HEK293 (cell line): ENCODE measurements around the gene CHKA.

Experiments used
- GLI2 ChIP-seq: fragments of 450-650 bp; formaldehyde crosslinking; IDR thresholded peaks from 2 replicates; pipeline ENCODE4; 2017; ENCODE audit warnings: missing biosample characterization, missing genetic modification characterization, low read depth, borderline replicate concordance
- MYNN ChIP-seq: fragments of 450-650 bp; formaldehyde crosslinking; IDR thresholded peaks from 2 replicates; pipeline ENCODE4 v1.5.1; 2016; ENCODE audit warnings: missing biosample characterization, missing genetic modification characterization, borderline replicate concordance
- ZBTB21 ChIP-seq: fragments of 450-650 bp; formaldehyde crosslinking; IDR thresholded peaks from 2 replicates; pipeline ENCODE4 v1.5.1; 2017; ENCODE audit warnings: missing biosample characterization, missing genetic modification characterization
- ZEB2 ChIP-seq: fragments of 450-650 bp; formaldehyde crosslinking; IDR thresholded peaks from 2 replicates; pipeline ENCODE4 v1.5.1; 2016; ENCODE audit warnings: missing biosample characterization, missing genetic modification characterization
- ZNF391 ChIP-seq: fragments of 450-650 bp; formaldehyde crosslinking; IDR thresholded peaks from 2 replicates; pipeline ENCODE4 v1.5.1; 2016; ENCODE audit warnings: low read depth, missing biosample characterization, missing genetic modification characterization, borderline replicate concordance
- ZNF530 ChIP-seq: fragments of 450-650 bp; formaldehyde crosslinking; IDR thresholded peaks from 2 replicates; pipeline ENCODE4 v1.5.1; 2016; ENCODE audit warnings: low read depth, missing biosample characterization, missing genetic modification characterization
- ZNF558 ChIP-seq: fragments of 450-650 bp; formaldehyde crosslinking; IDR thresholded peaks from 2 replicates; pipeline ENCODE4 v1.5.1; 2016; ENCODE audit warnings: missing biosample characterization, missing genetic modification characterization
- ZNF843 ChIP-seq: fragments of 450-650 bp; formaldehyde crosslinking; IDR thresholded peaks from 2 replicates; pipeline ENCODE4 v1.5.1; 2016; ENCODE audit warnings: missing biosample characterization, missing genetic modification characterization
- TF ChIP-seq, protein P1 (sequence below): fragments of 450-650 bp; formaldehyde crosslinking; IDR thresholded peaks from 2 replicates; pipeline ENCODE4 v1.5.1; 2016; ENCODE audit warnings: missing biosample characterization, missing genetic modification characterization
- TF ChIP-seq, protein P2 (sequence below): fragments of 450-650 bp; formaldehyde crosslinking; IDR thresholded peaks from 2 replicates; pipeline ENCODE4 v1.5.1; 2016; ENCODE audit warnings: missing biosample characterization, missing genetic modification characterization
- TF ChIP-seq, protein P3 (sequence below): fragments of 450-650 bp; formaldehyde crosslinking; IDR thresholded peaks from 2 replicates; pipeline ENCODE4 v1.5.1; 2016; ENCODE audit warnings: missing biosample characterization, missing genetic modification characterization

DNA sequence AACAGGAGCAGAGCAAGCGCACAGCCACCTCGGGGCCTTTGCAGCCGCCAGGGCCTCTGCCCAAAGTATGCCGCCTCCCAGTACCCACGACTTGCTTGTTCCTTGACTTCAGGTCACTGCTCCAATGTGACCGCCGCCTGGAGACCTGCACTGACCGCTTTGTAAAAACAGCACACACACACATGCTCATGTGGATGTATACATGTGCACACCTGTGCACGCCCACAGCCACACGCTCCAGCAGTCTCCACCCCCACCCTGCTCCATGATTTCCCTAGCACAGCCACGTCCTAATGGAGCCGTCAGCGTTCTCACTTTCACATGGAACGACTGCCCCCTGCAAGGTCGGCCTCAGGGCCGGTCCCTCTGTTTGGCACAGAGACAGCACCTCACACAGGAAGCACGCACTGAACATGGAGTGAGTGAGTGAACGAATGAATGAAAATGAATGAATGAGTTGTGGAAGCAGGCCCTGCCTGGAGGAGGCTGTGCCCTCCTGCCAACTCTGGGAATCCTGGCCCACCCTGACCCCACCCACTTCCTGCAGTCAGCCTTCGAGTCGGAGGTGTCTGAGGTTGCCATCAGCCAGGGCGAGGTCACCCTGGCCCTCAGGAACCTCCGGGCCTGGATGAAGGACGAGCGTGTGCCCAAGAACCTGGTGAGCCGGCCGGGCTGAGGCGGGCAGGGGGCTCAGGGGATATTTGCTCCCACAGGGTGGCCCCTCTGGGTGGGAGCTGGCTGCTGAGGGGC is 103.0 kb downstream of the CHKA start:
- no peak for TF ChIP-seq ZNF391
- no peak for TF ChIP-seq ZNF530 (tag by site-specific recombination)
- TF ChIP-seq, protein P1, sequence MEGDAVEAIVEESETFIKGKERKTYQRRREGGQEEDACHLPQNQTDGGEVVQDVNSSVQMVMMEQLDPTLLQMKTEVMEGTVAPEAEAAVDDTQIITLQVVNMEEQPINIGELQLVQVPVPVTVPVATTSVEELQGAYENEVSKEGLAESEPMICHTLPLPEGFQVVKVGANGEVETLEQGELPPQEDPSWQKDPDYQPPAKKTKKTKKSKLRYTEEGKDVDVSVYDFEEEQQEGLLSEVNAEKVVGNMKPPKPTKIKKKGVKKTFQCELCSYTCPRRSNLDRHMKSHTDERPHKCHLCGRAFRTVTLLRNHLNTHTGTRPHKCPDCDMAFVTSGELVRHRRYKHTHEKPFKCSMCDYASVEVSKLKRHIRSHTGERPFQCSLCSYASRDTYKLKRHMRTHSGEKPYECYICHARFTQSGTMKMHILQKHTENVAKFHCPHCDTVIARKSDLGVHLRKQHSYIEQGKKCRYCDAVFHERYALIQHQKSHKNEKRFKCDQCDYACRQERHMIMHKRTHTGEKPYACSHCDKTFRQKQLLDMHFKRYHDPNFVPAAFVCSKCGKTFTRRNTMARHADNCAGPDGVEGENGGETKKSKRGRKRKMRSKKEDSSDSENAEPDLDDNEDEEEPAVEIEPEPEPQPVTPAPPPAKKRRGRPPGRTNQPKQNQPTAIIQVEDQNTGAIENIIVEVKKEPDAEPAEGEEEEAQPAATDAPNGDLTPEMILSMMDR = no peak
- no peak for TF ChIP-seq ZEB2
- TF ChIP-seq ZNF558 (tag by site-specific recombination) = no peak
- TF ChIP-seq, protein P2, sequence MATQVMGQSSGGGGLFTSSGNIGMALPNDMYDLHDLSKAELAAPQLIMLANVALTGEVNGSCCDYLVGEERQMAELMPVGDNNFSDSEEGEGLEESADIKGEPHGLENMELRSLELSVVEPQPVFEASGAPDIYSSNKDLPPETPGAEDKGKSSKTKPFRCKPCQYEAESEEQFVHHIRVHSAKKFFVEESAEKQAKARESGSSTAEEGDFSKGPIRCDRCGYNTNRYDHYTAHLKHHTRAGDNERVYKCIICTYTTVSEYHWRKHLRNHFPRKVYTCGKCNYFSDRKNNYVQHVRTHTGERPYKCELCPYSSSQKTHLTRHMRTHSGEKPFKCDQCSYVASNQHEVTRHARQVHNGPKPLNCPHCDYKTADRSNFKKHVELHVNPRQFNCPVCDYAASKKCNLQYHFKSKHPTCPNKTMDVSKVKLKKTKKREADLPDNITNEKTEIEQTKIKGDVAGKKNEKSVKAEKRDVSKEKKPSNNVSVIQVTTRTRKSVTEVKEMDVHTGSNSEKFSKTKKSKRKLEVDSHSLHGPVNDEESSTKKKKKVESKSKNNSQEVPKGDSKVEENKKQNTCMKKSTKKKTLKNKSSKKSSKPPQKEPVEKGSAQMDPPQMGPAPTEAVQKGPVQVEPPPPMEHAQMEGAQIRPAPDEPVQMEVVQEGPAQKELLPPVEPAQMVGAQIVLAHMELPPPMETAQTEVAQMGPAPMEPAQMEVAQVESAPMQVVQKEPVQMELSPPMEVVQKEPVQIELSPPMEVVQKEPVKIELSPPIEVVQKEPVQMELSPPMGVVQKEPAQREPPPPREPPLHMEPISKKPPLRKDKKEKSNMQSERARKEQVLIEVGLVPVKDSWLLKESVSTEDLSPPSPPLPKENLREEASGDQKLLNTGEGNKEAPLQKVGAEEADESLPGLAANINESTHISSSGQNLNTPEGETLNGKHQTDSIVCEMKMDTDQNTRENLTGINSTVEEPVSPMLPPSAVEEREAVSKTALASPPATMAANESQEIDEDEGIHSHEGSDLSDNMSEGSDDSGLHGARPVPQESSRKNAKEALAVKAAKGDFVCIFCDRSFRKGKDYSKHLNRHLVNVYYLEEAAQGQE (tag by site-specific recombination) = no peak
- TF ChIP-seq MYNN (tag by site-specific recombination) = no peak
- no peak for TF ChIP-seq ZBTB21 (tag by site-specific recombination)
- TF ChIP-seq ZNF843 (tag by site-specific recombination) = no peak
- TF ChIP-seq, protein P3, sequence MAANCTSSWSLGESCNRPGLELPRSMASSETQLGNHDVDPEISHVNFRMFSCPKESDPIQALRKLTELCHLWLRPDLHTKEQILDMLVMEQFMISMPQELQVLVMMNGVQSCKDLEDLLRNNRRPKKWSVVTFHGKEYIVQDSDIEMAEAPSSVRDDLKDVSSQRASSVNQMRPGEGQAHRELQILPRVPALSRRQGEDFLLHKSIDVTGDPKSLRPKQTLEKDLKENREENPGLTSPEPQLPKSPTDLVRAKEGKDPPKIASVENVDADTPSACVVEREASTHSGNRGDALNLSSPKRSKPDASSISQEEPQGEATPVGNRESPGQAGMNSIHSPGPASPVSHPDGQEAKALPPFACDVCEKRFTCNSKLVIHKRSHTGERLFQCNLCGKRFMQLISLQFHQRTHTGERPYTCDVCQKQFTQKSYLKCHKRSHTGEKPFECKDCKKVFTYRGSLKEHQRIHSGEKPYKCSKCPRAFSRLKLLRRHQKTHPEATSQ (tag by site-specific recombination) = no peak
- TF ChIP-seq GLI2 (tag by site-specific recombination) = no peak
